ENCODE results near the gene POLR1E. TPM values are rescaled to one million over a fixed set of nuclear protein-coding genes. Genes with fewer than 3 reads are reported as not detected.

Gene POLR1E
- total and polyA plus RNA-seq, 2 of the 8 experiments (the other 6 are each of a cell fraction or from before 2014, with no cell fraction given) = 16.0 to 40.0 TPM

GRCh38 chr9:37523916-37524315, 38.2 kb downstream of the POLR1E start:
- Histone ChIP-seq H2BK120ac (replicated peaks; ENCODE audit: low read depth, low read length) (no peak overlapping the region), H2AK5ac (ENCODE audit: low read depth, low read length) (no peak overlapping the region), H3K23ac (ENCODE audit: insufficient read length) (no peak overlapping the region), H3K4me2 (ENCODE audit: insufficient read depth in 1 of 2, low read depth in 2 of 2, low read length in 2 of 2) (no peak overlapping the region), H3K4me3 (ENCODE audit: extremely low read depth in 1 of 4, insufficient read depth in 2 of 4, low read depth in 3 of 4, low read length in 4 of 4) (no peak overlapping the region), H2BK5ac (ENCODE audit: low read depth, low read length) (no peak overlapping the region), H3K14ac (ENCODE audit: insufficient read length) (no peak overlapping the region), H3K79me2 (ENCODE audit: control insufficient read depth in 1 of 2, insufficient read depth in 2 of 2, low read length in 2 of 2) (no peaks in the 10 kb centered on the region), H3K9ac (replicated peaks in 1 of 4; ENCODE audit: extremely low read depth in 1 of 4, low read depth in 3 of 4, low read length in 3 of 4) (no peak overlapping the region), H3K4ac (replicated peaks; ENCODE audit: insufficient read length, low read depth, low read length) (no peak overlapping the region), H3K56ac (replicated peaks; ENCODE audit: insufficient read length, low read depth, low read length) (no peak overlapping the region), H4K20me1 (replicated peaks in 1 of 2; ENCODE audit: control insufficient read depth in 1 of 2, insufficient read depth in 2 of 2, low read length in 2 of 2) (peaks cover 0 to 2% of the 10 kb centered on the region in 2 experiments), H3K18ac (ENCODE audit: extremely low read depth, low read length) (no peak overlapping the region), H3K23me2 (ENCODE audit: low read depth, low read length) (no peaks in the 10 kb centered on the region), H3K9me3 (ENCODE audit: insufficient read depth in 2 of 2, low read depth in 1 of 2, low read length in 1 of 2) (no peaks in the 10 kb centered on the region), H3K36me3 (ENCODE audit: control insufficient read depth in 2 of 4, insufficient read depth in 4 of 4, low read length in 3 of 4) (peaks cover 10 to 34% (median 16%) of the 10 kb centered on the region in 4 experiments; a peak in 7 of 8 replicates), H4K5ac (ENCODE audit: insufficient read length, low read depth, low read length) (no peak overlapping the region), H4K91ac (replicated peaks; ENCODE audit: insufficient read length, low read length) (no peak overlapping the region), H2BK20ac (ENCODE audit: low read length) (no peak overlapping the region), H3K4me1 (replicated peaks in 1 of 4; ENCODE audit: control insufficient read depth in 3 of 4, insufficient read depth in 4 of 4, low read length in 3 of 4) (no peaks in the 10 kb centered on the region), H2AFZ (ENCODE audit: low read length) (no peak overlapping the region), H3K79me1 (ENCODE audit: low read depth, low read length) (no peaks in the 10 kb centered on the region), H2BK12ac (ENCODE audit: low read depth, low read length) (no peak overlapping the region), H3K27me3 (replicated peaks in 1 of 4; ENCODE audit: control insufficient read depth in 3 of 4, extremely low read depth in 1 of 4, insufficient read depth in 3 of 4, low read length in 3 of 4) (no peaks in the 10 kb centered on the region), H3K27ac (ENCODE audit: low read depth, low read length) (no peak overlapping the region), H2BK15ac (ENCODE audit: low read length) (no peak overlapping the region), H4K8ac (ENCODE audit: extremely low read depth, insufficient read depth, low read length) (no peak overlapping the region)
- no peak for FAIRE-seq
- POLR2A ChIA-PET (ENCODE audit: partially characterized antibody) = no interaction called here
- DNase-seq (ENCODE audit: low read depth in 1 of 2, low spot score in 2 of 2) = no peak
- TF ChIP-seq ZNF274 (IDR thresholded peaks at IDR 0.05; ENCODE audit: borderline replicate concordance, extremely low read depth, low read length) (no peak), RXRA (IDR thresholded peaks at IDR 0.05; ENCODE audit: insufficient read depth, low read depth, low read length) (no peak)
- 88% methylated on average over 6 of the region's 6 CpGs; no CpG with 5 or more reads in 1 of the 2 experiments for WGBS, 2 experiments (ENCODE audit: extremely low coverage in 1 of 2, insufficient coverage in 1 of 2, insufficient read length in 1 of 2, insufficient replicate concordance in 2 of 2, low coverage in 1 of 2, low lambda C conversion rate in 2 of 2, missing lambda C conversion rate in 1 of 2)
- CTCF ChIA-PET (ENCODE audit: partially characterized antibody) = no interaction called here

All from H1 (cell line).